ENCODE results near the gene UQCRHL.
"Not testable (repeated sequence)": the region's sequence is repeated elsewhere in the genome, so short reads cannot be mapped to it uniquely, and the experiment has no call there.

UQCRHL gene

GRCh38 chr1:15847100-15847892 lies 39.8 kb upstream of the UQCRHL start, which contains the start of gene SPEN:
Gene SPEN (plus strand): TSS chr1:15847707. CDS start chr1:15848068, 361 bp downstream.
- Histone ChIP-seq H3K9me3 (replicated peaks; ENCODE audit: low read length) (no peaks in the 10 kb centered on the region), H3K36me3 (ENCODE audit: insufficient read depth, low read length) (no peaks in the 10 kb centered on the region), H3K4me2 (ENCODE audit: low read length) (peak within 1 kb of the TSS; percentile 83), H3K9ac (ENCODE audit: low read depth, low read length) (peak within 1 kb of the TSS; percentile 94), H3K4me3 (ENCODE audit: low read length) (peak within 1 kb of the TSS; percentile 88), H3K27me3 (ENCODE audit: control insufficient read depth, insufficient read depth, low read length) (no peaks in the 10 kb centered on the region), H3K4me1 (ENCODE audit: control insufficient read depth, insufficient read depth, low read length) (peaks cover 31% of the 10 kb centered on the region)

- H3K27me3 ChIP-seq (ENCODE audit: control insufficient read depth, insufficient read depth, low read length); H3K9me3 ChIP-seq (replicated peaks; ENCODE audit: low read length); H3K4me3 ChIP-seq (ENCODE audit: low read length); H3K36me3 ChIP-seq (ENCODE audit: insufficient read depth, low read length); H3K9ac ChIP-seq (ENCODE audit: low read depth, low read length); H3K4me2 ChIP-seq (ENCODE audit: low read length): not testable (repeated sequence)
- H3K4me1 ChIP-seq (ENCODE audit: control insufficient read depth, insufficient read depth, low read length) = peaks cover 19% of the 10 kb centered on the region
Measured at GRCh38 chr1:15846056-15846455, 38.6 kb upstream of the UQCRHL start.

GRCh38 chr1:15843826-15844572 lies 36.5 kb upstream of the UQCRHL start:
- Histone ChIP-seq H3K9me3 (replicated peaks; ENCODE audit: low read length) (no peaks in the 10 kb centered on the region), H3K27me3 (ENCODE audit: control insufficient read depth, insufficient read depth, low read length) (no peaks in the 10 kb centered on the region), H3K4me1 (ENCODE audit: control insufficient read depth, insufficient read depth, low read length) (peaks cover 6% of the 10 kb centered on the region), H3K4me3 (ENCODE audit: low read length) (no peak overlapping the region), H3K9ac (ENCODE audit: low read depth, low read length) (no peak overlapping the region), H3K4me2 (ENCODE audit: low read length) (no peak overlapping the region), H3K36me3 (ENCODE audit: insufficient read depth, low read length) (no peaks in the 10 kb centered on the region)

GRCh38 chr1:15838721-15839120 lies 31.3 kb upstream of the UQCRHL start:
- Histone ChIP-seq H3K9me3 (replicated peaks; ENCODE audit: low read length) (no peaks in the 10 kb centered on the region), H3K9ac (ENCODE audit: low read depth, low read length) (no peak overlapping the region), H3K36me3 (ENCODE audit: insufficient read depth, low read length) (no peaks in the 10 kb centered on the region), H3K4me1 (ENCODE audit: control insufficient read depth, insufficient read depth, low read length) (peaks cover 6% of the 10 kb centered on the region), H3K4me3 (ENCODE audit: low read length) (no peak overlapping the region), H3K4me2 (ENCODE audit: low read length) (no peak overlapping the region), H3K27me3 (ENCODE audit: control insufficient read depth, insufficient read depth, low read length) (no peaks in the 10 kb centered on the region)

GRCh38 chr1:15837931-15838330 lies 30.5 kb upstream of the UQCRHL start:
- H3K9ac ChIP-seq (ENCODE audit: low read depth, low read length) = no peak overlapping the region
- H3K4me3 ChIP-seq (ENCODE audit: low read length) = no peak overlapping the region
- no peaks in the 10 kb centered on the region for H3K36me3 ChIP-seq (ENCODE audit: insufficient read depth, low read length)
- H3K27me3 ChIP-seq (ENCODE audit: control insufficient read depth, insufficient read depth, low read length) = no peaks in the 10 kb centered on the region
- no peak overlapping the region for H3K4me2 ChIP-seq (ENCODE audit: low read length)
- H3K4me1 ChIP-seq (ENCODE audit: control insufficient read depth, insufficient read depth, low read length) = peaks cover 13% of the 10 kb centered on the region
- H3K9me3 ChIP-seq (replicated peaks; ENCODE audit: low read length) = no peaks in the 10 kb centered on the region

GRCh38 chr1:15836772-15837669 lies 29.6 kb upstream of the UQCRHL start:
- H3K4me2 ChIP-seq (ENCODE audit: low read length) = no peak overlapping the region
- no peak overlapping the region for H3K4me3 ChIP-seq (ENCODE audit: low read length)
- H3K27me3 ChIP-seq (ENCODE audit: control insufficient read depth, insufficient read depth, low read length) = no peaks in the 10 kb centered on the region
- H3K9me3 ChIP-seq (replicated peaks; ENCODE audit: low read length) = no peaks in the 10 kb centered on the region
- H3K4me1 ChIP-seq (ENCODE audit: control insufficient read depth, insufficient read depth, low read length) = peaks cover 20% of the 10 kb centered on the region
- H3K9ac ChIP-seq (ENCODE audit: low read depth, low read length) = peak overlapping the region; percentile 94
- H3K36me3 ChIP-seq (ENCODE audit: insufficient read depth, low read length) = no peaks in the 10 kb centered on the region

- Histone ChIP-seq H3K4me2 (ENCODE audit: low read length) (peak overlapping the region; percentile 98), H3K4me3 (ENCODE audit: low read length) (peak overlapping the region; percentile 84), H3K9ac (ENCODE audit: low read depth, low read length) (peak overlapping the region; percentile 94), H3K4me1 (ENCODE audit: control insufficient read depth, insufficient read depth, low read length) (peaks cover 20% of the 10 kb centered on the region)
- not testable (repeated sequence) for H3K36me3 ChIP-seq (ENCODE audit: insufficient read depth, low read length); H3K9me3 ChIP-seq (replicated peaks; ENCODE audit: low read length); H3K27me3 ChIP-seq (ENCODE audit: control insufficient read depth, insufficient read depth, low read length)
Measured at GRCh38 chr1:15836511-15836771, 29.0 kb upstream of the UQCRHL start.

GRCh38 chr1:15835741-15836510 lies 28.5 kb upstream of the UQCRHL start:
- peak overlapping the region; percentile 94 for H3K9ac ChIP-seq (ENCODE audit: low read depth, low read length)
- peaks cover 20% of the 10 kb centered on the region for H3K4me1 ChIP-seq (ENCODE audit: control insufficient read depth, insufficient read depth, low read length)
- H3K4me2 ChIP-seq (ENCODE audit: low read length) = peak overlapping the region; percentile 99
- H3K9me3 ChIP-seq (replicated peaks; ENCODE audit: low read length) = no peaks in the 10 kb centered on the region
- H3K36me3 ChIP-seq (ENCODE audit: insufficient read depth, low read length) = no peaks in the 10 kb centered on the region
- H3K4me3 ChIP-seq (ENCODE audit: low read length) = peak overlapping the region; percentile 84
- no peaks in the 10 kb centered on the region for H3K27me3 ChIP-seq (ENCODE audit: control insufficient read depth, insufficient read depth, low read length)

- Histone ChIP-seq H3K4me3 (ENCODE audit: low read length) (peak overlapping the region; percentile 84), H3K36me3 (ENCODE audit: insufficient read depth, low read length) (no peaks in the 10 kb centered on the region), H3K9ac (ENCODE audit: low read depth, low read length) (peak overlapping the region; percentile 92), H3K4me1 (ENCODE audit: control insufficient read depth, insufficient read depth, low read length) (peaks cover 20% of the 10 kb centered on the region), H3K4me2 (ENCODE audit: low read length) (peak overlapping the region; percentile 99), H3K9me3 (replicated peaks; ENCODE audit: low read length) (no peaks in the 10 kb centered on the region), H3K27me3 (ENCODE audit: control insufficient read depth, insufficient read depth, low read length) (no peaks in the 10 kb centered on the region)
Measured at GRCh38 chr1:15835205-15835740, 27.8 kb upstream of the UQCRHL start.

- peak overlapping the region; percentile 84 for H3K4me3 ChIP-seq (ENCODE audit: low read length)
- H3K4me1 ChIP-seq (ENCODE audit: control insufficient read depth, insufficient read depth, low read length) = peaks cover 20% of the 10 kb centered on the region
- H3K4me2 ChIP-seq (ENCODE audit: low read length) = peak overlapping the region; percentile 99
- no peaks in the 10 kb centered on the region for H3K36me3 ChIP-seq (ENCODE audit: insufficient read depth, low read length)
- H3K9me3 ChIP-seq (replicated peaks; ENCODE audit: low read length) = no peaks in the 10 kb centered on the region
- H3K9ac ChIP-seq (ENCODE audit: low read depth, low read length) = peak overlapping the region; percentile 92
- no peaks in the 10 kb centered on the region for H3K27me3 ChIP-seq (ENCODE audit: control insufficient read depth, insufficient read depth, low read length)
Measured at GRCh38 chr1:15834406-15835204, 27.2 kb upstream of the UQCRHL start.
